HG03565 (cell line): ENCODE data around the gene FAM221B.

Source experiments
- ATAC-seq: cut with Tn5 transposase; IDR thresholded peaks from one replicate; pipeline ENCODE4 v1.9.1; 2021; ENCODE audit warnings: mild to moderate bottlenecking, moderate library complexity; ENCODE audit not compliant: unreplicated experiment

Gene FAM221B, protein sequence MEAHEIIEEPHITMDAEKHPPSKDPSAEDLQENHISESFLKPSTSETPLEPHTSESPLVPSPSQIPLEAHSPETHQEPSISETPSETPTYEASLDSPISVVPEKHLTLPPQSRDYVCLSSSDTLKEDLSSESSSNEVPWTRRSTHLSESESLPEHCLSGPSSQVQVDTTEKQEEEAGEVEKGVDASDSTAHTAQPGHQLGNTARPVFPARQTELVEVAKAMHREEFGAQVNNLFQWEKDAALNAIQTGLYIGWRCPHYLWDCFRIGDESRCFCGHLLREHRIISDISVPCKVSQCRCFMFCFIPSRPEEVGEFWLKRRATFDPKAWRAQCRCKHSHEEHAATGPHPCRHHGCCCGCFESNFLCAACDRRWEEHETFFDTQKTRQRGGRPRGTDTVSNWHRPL

DNA sequence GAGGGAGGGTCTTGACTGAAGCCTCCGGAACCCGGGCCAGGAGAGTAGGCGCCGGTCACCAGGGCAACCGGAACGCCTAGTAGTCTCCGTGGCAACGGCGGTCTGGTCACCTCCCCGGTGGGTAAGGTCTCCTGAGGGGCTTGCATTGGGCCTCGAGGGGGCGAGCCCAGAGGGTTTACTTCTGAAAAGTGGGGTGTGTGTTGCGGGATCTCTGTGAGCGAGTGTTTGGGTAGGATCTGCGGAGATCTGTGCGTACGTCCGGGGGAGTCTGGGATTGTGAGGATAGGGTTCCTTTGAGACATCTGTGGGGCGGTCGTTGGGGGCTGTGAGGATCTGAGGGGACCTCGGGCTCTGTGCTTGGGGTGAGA is at the start of gene FAM221B:
TSS of gene FAM221B (minus strand) at position 17 of the 368 bp plus-strand sequence. CDS start 2,571 bp downstream, outside the sequence.
- no peak for ATAC-seq

DNA sequence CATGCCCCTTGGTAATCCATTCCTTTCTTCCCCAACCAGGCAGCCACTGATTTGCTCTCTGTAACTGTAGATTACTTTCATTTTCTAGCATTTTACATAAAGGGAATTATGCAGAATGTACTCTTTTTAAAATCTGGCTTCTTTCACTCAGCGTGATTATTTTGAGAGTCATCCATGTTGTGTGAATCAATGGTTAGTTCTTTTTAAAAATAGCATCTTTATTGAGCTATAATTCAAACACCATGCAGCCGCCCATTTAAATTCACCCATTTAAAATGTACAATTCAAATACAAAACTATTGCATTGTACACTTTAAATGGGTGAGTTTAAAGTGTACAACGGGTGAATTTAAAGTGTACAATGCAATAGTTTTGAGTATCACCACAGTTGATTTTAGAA is 44.0 kb upstream of the FAM221B start:
- no peak for ATAC-seq

DNA sequence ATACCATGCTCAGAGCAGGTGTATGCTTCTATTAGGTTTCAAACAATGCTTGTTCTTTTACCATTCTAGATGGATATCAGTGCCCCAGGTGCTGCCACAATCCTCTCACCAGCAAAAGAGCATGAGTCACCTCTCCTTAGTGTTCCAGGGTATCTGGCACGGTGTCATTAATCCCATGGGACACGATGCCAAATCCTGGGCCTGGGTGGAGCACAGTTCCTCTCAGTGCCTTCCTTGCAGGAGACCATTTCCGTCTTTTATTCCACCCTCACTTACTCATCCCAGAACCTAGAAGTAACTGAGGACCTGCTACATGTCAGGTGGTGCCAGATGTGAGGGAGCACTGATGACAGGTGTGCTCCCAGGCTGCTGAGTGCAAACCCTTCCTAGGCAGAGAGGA is 43.0 kb upstream of the FAM221B start:
- ATAC-seq = no peak

DNA sequence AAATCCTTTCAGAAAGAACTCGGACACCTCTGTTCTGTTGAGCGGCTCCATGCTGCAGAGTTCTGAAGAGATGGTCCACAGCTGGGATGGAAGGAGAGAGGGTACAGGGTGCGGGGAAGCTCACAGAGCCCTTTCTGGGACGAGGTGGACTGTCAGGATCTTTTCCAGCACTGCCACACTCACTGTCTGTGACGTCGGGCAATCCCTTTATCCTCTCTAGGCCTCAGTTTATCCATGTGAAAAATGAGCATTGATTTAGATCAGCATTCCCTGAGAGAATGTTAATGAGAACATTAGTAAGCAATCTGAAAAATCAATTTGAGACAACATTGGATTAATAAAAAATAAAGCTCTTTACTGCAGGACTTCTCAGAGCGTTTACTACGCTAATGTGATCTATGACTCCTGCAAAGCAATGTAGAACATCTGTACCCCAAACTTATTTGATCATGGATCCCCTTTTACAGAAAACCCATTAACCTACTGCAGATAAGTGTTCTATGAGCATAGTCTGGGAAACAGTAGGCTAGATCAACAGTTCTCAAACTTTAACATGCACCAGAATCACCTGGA is 41.9 kb upstream of the FAM221B start, which contains the start of gene OR13J1:
TSS of gene OR13J1 (minus strand) at position 51 of the 573 bp plus-strand sequence. CDS start at position 51, 0 bp downstream.
- ATAC-seq = no peak

DNA sequence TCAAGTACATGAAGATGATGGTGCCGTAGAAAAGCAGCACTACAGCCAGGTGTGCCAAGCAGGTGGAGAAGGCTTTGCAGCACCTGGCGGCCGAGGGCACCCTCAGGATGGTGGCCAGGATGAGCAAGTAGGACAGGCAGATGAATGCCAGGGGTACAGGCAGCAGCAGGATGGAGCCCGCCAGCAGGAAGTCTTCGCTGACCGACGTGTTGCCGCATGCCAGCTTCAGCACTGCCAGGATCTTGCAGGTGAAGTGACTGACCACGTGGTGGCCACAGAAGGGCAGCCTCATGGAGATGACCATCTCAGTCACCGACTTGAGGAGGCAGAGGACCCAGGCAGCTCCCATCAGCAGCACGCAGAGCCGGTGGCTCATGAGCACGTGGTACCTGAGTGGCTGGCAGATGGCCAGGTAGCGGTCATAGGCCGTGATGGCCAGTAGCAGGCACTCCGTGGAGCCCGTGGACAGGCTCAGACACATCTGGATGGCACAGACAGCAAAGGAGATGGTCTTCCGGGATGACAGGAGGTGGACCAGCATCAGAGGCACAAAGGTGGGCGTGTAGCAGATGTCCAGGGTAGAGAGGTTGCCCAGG is 41.2 kb upstream of the FAM221B start:
- ATAC-seq = no peak

DNA sequence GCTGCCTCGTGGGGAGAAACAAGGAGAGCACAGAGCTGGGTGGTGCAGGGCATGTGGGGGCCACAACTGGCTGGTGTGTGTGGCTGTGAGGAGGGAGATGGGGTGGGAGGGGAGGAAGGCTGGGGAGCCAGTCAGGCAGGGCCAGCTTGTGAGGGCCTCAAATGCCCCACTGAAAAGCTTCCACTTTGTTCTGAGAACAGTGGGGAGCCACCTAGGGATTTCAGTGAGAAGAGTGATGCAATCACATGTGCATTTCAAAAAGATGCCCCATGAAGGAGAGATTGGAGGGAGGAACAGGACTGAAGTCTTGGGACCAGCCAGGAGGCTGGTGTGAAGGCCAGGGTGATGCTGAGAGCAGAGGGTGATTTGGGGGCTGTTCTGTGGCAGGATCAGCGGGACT is 40.4 kb upstream of the FAM221B start:
- no peak for ATAC-seq

DNA sequence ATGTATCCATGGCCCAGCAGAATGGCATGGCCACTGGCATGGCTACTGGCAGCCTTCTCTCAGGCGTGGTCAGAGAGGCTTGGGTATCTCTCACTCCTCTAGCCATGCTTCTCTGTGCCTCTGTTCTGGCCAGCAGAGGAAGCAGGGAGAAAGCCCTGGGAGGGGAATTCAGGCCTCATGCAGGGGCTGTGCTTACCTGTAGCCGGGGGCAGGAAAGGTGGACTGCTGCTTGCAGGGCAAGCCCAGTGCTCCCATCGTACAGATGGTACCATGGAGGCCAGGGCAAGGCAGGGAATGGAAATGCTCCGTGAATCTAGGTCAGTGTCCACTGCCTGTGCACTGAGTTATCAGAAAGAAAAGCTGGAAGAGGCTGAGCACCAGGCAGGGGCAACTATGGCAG is 39.0 kb upstream of the FAM221B start:
- no peak for ATAC-seq

DNA sequence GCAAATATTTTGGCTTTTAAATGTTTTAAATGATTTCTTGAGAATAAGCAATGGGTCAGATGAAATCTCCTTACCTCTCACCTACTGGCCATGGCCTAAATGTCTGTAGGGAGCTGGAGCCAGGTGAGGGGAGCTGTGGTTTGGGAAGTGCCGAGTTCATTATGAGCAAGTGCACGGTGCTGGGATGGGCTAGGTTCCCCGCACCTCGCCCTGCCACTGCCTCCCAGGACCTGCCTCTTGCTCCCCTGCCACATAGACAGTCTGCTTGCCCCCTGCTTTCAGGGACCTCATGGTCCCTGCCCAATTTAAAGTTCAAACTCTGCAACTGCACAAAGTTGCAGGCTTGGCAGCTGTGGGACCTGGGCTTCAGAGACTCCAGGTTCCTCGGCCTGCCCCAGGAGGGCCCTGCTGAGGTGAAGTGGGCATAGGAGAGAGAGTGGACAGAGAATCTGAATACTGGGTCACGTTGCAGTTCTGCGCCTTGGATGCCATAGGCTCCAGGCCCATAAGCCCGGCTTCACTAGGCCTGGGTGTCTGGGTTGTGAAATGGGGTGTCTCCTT is 36.2 kb upstream of the FAM221B start:
- ATAC-seq = no peak

DNA sequence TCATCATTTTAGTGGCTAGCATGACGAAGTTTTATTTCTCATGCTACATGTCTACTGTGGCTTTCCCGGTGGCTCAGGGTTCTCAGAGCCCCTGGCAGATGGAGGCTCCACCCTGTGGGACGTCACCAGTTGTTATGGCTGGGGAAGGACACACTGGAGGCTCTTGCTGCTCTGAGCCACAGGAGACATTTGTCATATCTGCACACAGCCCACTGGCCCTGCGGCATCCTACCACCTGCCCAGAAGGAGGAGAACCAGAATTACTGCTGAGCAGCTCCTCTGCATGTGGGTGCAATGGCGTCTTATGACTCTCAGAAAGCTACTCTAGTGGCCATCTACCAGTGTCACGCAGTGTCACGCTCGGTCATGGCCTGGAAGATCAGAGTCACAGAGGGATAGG is 35.1 kb upstream of the FAM221B start:
- ATAC-seq = no peak

DNA sequence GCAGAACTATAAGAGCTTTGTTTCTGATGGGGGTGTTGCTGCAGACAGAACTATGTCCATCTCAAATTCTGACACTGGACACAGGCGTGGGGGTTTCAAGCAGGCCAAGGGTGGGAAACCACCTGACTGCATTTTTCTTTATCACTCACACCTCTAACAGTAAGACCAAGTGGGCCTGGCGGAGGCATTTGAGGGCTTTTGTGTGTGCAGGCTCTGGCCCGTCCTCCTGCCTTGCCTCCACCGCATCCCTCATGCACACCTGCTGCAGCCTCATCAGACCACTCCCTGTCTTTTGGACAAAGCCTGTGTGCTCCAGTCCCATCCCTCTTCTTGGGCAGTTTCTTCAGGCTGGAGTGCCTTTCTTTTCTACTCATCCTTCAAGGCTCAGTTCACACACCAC is 33.8 kb upstream of the FAM221B start:
- no peak for ATAC-seq

DNA sequence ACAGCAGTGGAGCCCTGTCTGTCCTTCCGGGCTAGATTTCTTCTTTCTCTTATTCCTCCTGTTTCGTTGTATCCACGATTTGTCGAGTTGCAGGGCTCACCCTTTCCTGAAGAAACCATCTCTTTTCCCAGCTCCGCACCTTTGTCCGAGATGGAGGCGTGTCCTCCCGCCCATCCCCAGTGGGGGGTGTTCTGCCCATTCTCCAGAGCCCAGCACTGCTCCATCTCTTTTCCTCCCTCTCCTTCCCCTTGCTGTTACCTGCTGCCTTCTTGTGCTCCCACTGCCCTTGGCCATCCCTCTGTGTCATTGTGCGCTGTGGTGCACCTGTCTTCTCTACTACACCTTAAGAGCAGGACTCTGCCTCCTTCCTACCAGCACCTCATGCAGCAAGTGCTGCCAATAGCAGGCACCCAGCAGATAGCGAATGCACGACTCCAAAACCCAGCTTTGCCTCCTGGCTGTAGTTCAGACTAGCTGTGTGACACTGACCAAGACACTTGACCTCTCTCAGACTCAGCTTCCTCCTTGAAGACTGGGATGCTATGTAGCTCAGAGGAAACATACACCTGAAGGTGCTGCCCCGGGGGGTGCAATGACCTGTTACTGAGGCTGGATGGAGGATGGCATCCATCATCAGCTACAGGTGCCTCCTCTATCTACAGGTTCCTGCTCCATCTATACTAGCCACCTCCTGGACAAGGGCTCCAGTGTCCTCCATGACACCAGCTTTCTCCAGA is 32.8 kb upstream of the FAM221B start:
- ATAC-seq = no peak

DNA sequence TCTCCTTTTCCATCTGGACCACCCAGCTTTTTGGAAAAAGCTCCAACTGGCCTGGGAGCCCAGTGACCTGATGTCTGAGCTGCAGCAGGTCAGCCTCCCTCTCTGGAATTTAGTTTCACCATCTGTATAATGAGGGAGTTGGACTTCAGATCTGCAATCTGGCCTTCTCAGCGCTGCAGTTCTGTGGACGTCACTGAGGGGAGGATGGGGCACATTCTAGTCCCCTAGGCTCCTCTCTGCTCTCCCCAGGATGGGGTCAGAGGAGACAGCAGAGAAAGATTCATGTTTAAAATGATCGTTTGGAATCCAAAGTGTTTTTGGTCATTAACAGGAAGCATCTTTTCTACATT is 31.4 kb upstream of the FAM221B start:
- no peak for ATAC-seq

DNA sequence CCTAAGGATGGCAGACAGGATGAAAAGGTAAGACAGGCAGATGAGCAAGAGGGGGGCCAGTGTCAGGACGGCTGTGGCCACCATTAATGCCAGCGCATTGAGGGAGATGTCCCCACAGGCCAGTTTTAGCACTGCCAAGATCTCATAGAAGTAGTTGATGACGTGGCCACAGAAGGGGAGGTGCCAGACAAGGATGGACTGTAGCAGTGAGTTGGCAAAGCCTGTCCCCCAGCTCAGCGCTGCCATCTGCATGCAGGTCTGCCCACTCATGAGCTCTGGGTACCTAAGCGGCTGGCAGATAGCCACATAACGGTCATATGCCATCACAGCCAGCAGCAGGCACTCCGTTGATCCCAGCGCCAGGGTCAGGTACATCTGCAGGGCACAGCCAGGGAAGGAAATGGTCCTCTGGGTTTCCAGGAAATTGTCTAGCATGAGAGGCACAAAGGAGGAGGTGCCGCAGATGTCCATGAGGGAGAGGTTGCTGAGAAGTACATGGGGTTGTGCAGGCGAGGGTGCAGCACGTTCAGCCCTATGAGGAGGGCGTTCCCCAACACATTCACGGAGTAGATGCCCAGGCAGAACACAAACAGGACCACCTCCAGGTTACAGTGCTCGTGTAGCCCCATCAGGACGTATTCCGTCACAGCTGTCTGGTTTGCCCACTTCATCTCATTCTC is 30.9 kb upstream of the FAM221B start:
- no peak for ATAC-seq

DNA sequence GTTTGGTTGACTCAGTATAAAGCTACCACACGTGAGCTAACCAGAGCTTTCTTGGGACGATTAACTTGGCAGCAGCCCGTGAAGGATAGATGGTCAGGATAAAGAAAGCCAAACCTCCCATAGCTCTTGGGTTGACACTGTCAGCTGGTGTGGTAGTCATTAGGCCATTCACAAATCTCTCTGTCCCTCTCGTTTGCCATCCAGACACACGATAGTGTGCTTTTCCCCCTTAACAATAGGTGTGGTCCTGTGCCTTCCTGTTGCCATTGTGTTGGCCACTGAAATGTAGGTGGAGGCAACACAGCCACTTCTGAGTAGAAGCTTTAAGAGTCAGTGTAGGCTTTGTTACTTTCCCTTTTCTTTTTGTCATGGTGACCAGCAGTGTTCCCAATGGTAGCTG is 29.9 kb upstream of the FAM221B start:
- no peak for ATAC-seq

DNA sequence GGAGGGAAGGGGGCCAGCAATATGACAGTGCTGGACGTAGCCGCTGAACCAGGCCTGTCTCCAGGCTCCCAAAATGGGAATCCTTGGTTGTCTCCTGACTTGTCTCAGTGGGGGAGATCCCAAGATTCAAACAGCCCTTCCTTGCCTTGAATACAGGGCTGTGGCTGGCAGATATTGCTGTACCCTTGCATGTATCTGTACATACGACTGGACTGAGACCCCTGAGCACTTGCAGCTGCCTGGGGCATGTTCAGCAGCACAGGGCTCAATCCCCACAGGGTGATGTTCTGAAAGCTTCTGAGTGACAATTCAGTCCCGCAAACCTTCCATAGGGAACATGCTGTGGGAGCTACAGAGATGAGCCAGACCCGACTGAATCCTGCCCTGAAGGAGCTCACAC is 28.4 kb upstream of the FAM221B start:
- no peak for ATAC-seq

DNA sequence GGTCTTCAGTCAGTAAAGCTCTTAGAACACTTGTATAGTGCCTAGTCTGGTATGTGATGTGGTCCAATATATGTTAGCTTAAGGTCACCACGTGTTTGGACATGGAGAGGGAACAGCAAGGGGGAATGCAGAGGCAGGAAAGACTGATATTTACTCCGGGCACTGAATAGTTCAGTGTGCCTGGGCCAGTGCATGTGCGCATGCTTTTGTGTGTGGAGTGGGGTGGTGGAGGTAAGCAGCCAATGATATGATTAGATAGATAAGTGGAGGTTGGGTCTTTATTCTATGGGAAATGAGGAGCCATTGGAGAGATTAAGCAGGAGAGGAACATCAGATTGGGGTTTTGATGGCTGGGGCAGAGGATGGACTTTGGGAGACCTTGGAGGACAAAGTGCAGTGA is 27.7 kb upstream of the FAM221B start:
- no peak for ATAC-seq

DNA sequence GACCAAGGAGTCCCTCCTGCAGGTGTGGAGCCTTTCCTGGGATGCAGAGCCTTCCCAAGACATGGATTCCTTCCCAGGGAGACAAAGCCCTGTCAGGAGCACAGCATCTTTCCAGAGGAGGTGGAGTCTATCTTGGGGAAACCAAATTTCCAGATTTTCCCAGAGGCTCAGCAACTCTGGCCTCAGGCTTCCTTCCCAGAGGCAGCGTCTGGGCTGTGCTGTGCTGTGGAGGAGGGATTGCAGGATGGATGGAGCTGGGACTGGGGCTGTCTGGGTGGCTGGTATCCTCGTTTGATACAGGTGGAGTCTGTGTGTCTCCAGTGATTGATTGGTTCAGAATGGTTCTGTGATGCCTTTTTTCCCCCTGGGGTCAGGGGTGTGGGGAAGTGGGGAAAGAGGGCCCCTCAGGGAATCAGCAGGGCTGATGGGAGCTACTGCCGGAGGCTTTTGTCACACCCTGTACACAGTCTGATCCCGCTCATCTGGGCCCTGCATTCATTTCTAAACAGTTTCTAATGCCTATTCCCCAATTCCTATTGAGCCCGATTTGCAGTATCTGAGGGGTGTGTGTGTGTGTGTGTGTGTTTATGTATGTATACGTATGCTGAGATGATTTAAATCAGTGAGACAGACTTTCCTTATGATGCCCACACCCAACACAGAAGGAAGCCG is 25.7 kb upstream of the FAM221B start:
- no peak for ATAC-seq

DNA sequence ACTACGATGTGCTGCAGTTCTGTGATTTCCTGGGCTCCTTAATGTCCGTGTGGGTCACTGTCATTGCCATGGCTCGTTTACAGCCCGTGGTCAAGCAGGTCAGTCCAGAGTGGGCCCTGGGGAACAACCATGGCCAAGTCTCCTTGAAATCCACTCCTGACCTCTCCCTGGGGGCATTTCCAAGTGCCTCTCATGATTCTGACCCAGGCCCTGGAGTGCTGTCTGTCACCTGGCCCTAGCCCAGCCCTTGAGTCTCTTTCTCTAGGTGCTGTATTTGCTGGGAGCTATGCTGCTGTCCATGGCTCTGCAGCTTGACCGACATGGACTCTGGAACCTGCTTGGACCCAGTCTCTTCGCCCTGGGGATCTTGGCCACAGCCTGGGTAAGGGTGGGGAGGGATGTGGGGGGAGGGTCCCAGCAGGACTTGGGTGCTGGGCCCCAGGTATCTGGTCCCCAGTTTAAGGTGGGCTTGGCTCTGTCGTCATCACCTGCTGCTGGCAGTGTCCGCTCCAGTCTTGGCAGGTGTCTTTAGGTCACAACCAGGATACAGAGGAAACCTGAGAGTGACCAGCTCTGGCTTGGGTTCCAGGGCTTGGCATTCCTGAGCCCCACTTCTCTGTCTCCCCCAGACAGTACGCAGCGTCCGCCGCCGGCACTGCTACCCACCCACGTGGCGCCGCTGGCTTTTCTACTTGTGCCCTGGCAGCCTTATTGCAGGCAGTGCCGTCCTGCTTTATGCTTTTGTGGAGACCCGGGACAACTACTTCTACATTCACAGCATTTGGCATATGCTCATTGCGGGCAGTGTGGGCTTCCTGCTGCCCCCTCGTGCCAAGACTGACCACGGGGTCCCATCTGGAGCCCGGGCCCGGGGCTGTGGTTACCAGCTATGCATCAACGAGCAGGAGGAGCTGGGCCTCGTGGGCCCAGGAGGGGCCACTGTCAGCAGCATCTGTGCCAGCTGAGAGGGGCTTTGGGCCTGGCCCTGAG is 24.6 kb upstream of the FAM221B start:
- ATAC-seq = no peak

DNA sequence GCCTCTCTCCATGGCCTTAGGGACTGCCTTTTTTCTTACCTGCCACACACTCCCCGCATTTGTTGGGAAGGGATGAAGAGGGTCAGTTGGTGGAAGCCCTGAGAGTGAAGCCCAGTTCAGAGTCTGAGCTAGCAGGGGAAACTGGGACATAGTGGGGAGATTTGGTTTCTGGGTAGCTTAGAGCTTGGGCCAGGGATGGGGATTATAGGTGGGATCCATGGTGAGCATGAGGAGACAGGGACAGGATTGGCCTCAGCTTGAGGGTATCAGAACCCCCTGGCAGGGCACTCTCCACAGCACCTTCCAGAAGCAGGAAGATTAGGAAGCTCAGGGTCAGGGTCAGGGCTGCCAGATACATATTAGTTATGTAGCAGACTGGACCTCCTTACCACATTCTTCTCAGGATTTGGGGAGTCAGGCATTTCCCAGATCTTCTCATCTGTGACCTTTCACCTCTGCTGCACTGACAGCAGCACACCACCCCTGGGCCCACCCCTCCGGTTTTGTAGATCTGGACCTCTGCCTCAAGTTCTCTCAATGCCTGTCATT is 23.8 kb upstream of the FAM221B start:
- no peak for ATAC-seq
